HuH-7 (cell line): ENCODE results near the gene USP21.

Experiments used
- DNase-seq: peaks from one replicate; pipeline ENCODE4 v3.0.0; 2011; ENCODE audit warnings: low spot score

Gene USP21

GRCh38 chr1:161195171-161195570 lies 35.9 kb downstream of the USP21 start:
- DNase-seq = no peak

- DNase-seq = no peak
These were observed 36.8 kb downstream of the USP21 start for GRCh38 chr1:161196111-161196510.

GRCh38 chr1:161196521-161197451 lies 37.5 kb downstream of the USP21 start:
- DNase-seq = no peak

GRCh38 chr1:161197560-161198193 lies 38.4 kb downstream of the USP21 start:
- no peak for DNase-seq

GRCh38 chr1:161198194-161198896 lies 39.0 kb downstream of the USP21 start:
- no peak for DNase-seq

GRCh38 chr1:161198897-161199431 lies 39.7 kb downstream of the USP21 start, which contains the start of gene ADAMTS4:
Gene ADAMTS4, minus strand, starts transcription at chr1:161199054. Its CDS starts 427 bp downstream, at chr1:161198627.
- DNase-seq = no peak

- no peak for DNase-seq
These were observed 40.3 kb downstream of the USP21 start for GRCh38 chr1:161199506-161200139.

GRCh38 chr1:161200421-161200991 lies 41.2 kb downstream of the USP21 start:
- no peak for DNase-seq

- no peak for DNase-seq
These were observed 41.9 kb downstream of the USP21 start for GRCh38 chr1:161200992-161201835.

GRCh38 chr1:161201836-161202712 lies 42.8 kb downstream of the USP21 start, which contains the start of gene NDUFS2:
Gene NDUFS2, plus strand, starts transcription at chr1:161202367. Its CDS starts 19 bp downstream, at chr1:161202386.
- DNase-seq = peak; percentile 89

GRCh38 chr1:161206411-161207140 lies 47.3 kb downstream of the USP21 start:
- DNase-seq = no peak

- DNase-seq = no peak
These were observed 47.9 kb downstream of the USP21 start for GRCh38 chr1:161207173-161207572.

- DNase-seq = peak; percentile 77
These were observed 50.6 kb downstream of the USP21 start for GRCh38 chr1:161209790-161210409.

GRCh38 chr1:161214369-161214768 lies 55.1 kb downstream of the USP21 start:
- DNase-seq = no peak

GRCh38 chr1:161215076-161215475 lies 55.8 kb downstream of the USP21 start, which contains the start of gene FCER1G:
Gene FCER1G, plus strand, starts transcription at chr1:161215295. Its CDS starts 27 bp downstream, at chr1:161215322.
- no peak for DNase-seq
